C4-2B (cell line): ENCODE data around the gene FLYWCH1.

Experiments used
- ZFX ChIP-seq: fragments of 450-650 bp; IDR thresholded peaks from 2 replicates; pipeline ENCODE4 v1.6.1; 2017
- TF ChIP-seq, protein P1 (sequence below): fragments of 450-650 bp; conservative IDR thresholded peaks from 2 replicates; pipeline ENCODE4 v1.5.1; 2017; ENCODE audit warnings: mild to moderate bottlenecking

DNA sequence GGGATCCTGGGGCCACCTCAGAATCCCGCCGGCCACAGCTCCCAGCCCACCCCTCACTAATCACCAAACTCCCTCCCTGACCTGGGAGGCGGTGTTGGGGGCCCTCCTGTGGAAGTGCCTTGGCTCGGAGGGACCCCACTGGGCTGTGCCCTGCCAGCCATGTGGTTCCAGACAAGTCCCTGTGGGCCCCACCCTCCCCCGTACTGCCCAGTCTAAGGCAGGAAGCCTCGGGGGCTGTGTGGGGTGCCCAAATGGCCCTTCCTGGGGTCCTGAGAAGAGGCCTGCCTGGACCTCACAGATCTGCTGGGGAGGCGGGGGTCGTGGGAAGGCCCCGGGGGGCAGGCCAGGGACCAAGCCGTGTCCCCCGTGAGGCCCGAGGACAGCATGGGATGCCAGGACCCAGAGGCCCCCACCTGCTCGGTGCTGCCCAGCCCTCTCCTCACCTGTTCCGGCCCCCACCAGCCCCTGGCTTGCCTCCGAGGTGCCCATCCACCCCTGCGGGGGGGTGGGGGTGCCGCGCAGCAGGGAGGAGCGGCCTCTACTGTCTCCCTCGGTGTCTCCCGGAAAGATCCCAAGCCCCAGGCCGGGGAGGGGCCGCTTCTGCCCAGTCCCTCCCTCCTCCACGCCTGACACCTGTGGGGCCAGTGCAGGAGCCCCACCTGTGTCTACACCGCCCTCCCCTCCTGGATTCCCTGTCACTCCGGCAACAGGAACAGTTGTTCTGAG is 43.1 kb downstream of the FLYWCH1 start:
- TF ChIP-seq, protein P1, sequence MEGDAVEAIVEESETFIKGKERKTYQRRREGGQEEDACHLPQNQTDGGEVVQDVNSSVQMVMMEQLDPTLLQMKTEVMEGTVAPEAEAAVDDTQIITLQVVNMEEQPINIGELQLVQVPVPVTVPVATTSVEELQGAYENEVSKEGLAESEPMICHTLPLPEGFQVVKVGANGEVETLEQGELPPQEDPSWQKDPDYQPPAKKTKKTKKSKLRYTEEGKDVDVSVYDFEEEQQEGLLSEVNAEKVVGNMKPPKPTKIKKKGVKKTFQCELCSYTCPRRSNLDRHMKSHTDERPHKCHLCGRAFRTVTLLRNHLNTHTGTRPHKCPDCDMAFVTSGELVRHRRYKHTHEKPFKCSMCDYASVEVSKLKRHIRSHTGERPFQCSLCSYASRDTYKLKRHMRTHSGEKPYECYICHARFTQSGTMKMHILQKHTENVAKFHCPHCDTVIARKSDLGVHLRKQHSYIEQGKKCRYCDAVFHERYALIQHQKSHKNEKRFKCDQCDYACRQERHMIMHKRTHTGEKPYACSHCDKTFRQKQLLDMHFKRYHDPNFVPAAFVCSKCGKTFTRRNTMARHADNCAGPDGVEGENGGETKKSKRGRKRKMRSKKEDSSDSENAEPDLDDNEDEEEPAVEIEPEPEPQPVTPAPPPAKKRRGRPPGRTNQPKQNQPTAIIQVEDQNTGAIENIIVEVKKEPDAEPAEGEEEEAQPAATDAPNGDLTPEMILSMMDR, result no peak
- no peak for TF ChIP-seq ZFX
